ENCODE results near the gene DNMT3B. TPM values are rescaled to one million over a fixed set of nuclear protein-coding genes. Genes with fewer than 3 reads are reported as not detected.

Gene DNMT3B
- polyA plus RNA-seq, 1 donor (not counting 4 experiments of a cell fraction or from before 2014, with no cell fraction given), result 1.1 TPM

- no peak for FAIRE-seq
- no peak for DNase-seq (ENCODE audit: low read depth, low spot score)
- Histone ChIP-seq H3K4me1 (ENCODE audit: control insufficient read depth, extremely low read depth, insufficient read depth, low read length) (no peaks in the 10 kb centered on the region), H3K9ac (ENCODE audit: control insufficient read depth, extremely low read depth, insufficient read depth, low read length) (no peak overlapping the region), H3K79me2 (ENCODE audit: control insufficient read depth, insufficient read depth, low read length) (peaks cover 84% of the 10 kb centered on the region), H3K9me1 (ENCODE audit: control insufficient read depth, extremely low read depth, insufficient read depth, low read length) (peaks cover 2% of the 10 kb centered on the region), H3K9me3 (ENCODE audit: control insufficient read depth, low read depth, low read length) (no peaks in the 10 kb centered on the region), H3K4me2 (ENCODE audit: control insufficient read depth, extremely low read depth, insufficient read depth, low read depth, low read length) (no peak overlapping the region), H3K4me3 (ENCODE audit: control insufficient read depth in 2 of 3, extremely low read depth in 1 of 3, insufficient read depth in 2 of 3, low read depth in 1 of 3, low read length in 3 of 3) (no peak overlapping the region), H2AFZ (ENCODE audit: control insufficient read depth, low read length) (no peak overlapping the region), H3K27me3 (ENCODE audit: control insufficient read depth, extremely low read depth, insufficient read depth, low read length) (no peaks in the 10 kb centered on the region), H4K20me1 (ENCODE audit: control insufficient read depth, extremely low read depth, insufficient read depth, low read length) (peaks cover 11% of the 10 kb centered on the region), H3K27ac (ENCODE audit: control insufficient read depth, insufficient read depth, low read length) (no peak overlapping the region), H3K36me3 (ENCODE audit: control insufficient read depth in 2 of 2, extremely low read depth in 1 of 2, insufficient read depth in 2 of 2, low read length in 2 of 2) (peaks cover 7 to 34% of the 10 kb centered on the region in 2 experiments)
- TF ChIP-seq EZH2 (IDR thresholded peaks at IDR 0.05; ENCODE audit: low read length) (no peak), CTCF (optimal IDR thresholded peaks at IDR 0.05 in 1 of 3, IDR thresholded peaks at IDR 0.05 in 1 of 3, conservative IDR thresholded peaks at IDR 0.05 in 1 of 3; ENCODE audit: extremely low read depth in 1 of 3, insufficient read depth in 2 of 3, low read length in 3 of 3) (no peak)
- dilution Hi-C loops (cut with MboI; ENCODE audit: extremely low pct_ligation_motif_present, low sequenced_read_pairs), result no loop called here
Observed at GRCh38 chr20:32830437-32830836, 68.3 kb downstream of the DNMT3B start.

GRCh38 chr20:32831982-32832381 is 69.8 kb downstream of the DNMT3B start:
- peaks cover 12% of the 10 kb centered on the region for H4K20me1 ChIP-seq (ENCODE audit: control insufficient read depth, extremely low read depth, insufficient read depth, low read length)
- no peaks in the 10 kb centered on the region for H3K4me1 ChIP-seq (ENCODE audit: control insufficient read depth, extremely low read depth, insufficient read depth, low read length)
- H2AFZ ChIP-seq (ENCODE audit: control insufficient read depth, low read length), result no peak overlapping the region
- DNase-seq (ENCODE audit: low read depth, low spot score) (no peak), FAIRE-seq (no peak)
- H3K4me2 ChIP-seq (ENCODE audit: control insufficient read depth, extremely low read depth, insufficient read depth, low read depth, low read length), result no peak overlapping the region
- H3K27ac ChIP-seq (ENCODE audit: control insufficient read depth, insufficient read depth, low read length), result no peak overlapping the region
- H3K9ac ChIP-seq (ENCODE audit: control insufficient read depth, extremely low read depth, insufficient read depth, low read length), result no peak overlapping the region
- H3K9me3 ChIP-seq (ENCODE audit: control insufficient read depth, low read depth, low read length), result no peaks in the 10 kb centered on the region
- H3K27me3 ChIP-seq (ENCODE audit: control insufficient read depth, extremely low read depth, insufficient read depth, low read length), result no peaks in the 10 kb centered on the region
- H3K9me1 ChIP-seq (ENCODE audit: control insufficient read depth, extremely low read depth, insufficient read depth, low read length), result peaks cover 2% of the 10 kb centered on the region
- H3K36me3 ChIP-seq (ENCODE audit: control insufficient read depth in 2 of 2, extremely low read depth in 1 of 2, insufficient read depth in 2 of 2, low read length in 2 of 2), result peaks cover 9 to 30% of the 10 kb centered on the region in 2 experiments
- no peak for TF ChIP-seq EZH2 (IDR thresholded peaks at IDR 0.05; ENCODE audit: low read length)
- no peak for TF ChIP-seq CTCF (optimal IDR thresholded peaks at IDR 0.05 in 1 of 3, IDR thresholded peaks at IDR 0.05 in 1 of 3, conservative IDR thresholded peaks at IDR 0.05 in 1 of 3; ENCODE audit: extremely low read depth in 1 of 3, insufficient read depth in 2 of 3, low read length in 3 of 3)
- no peak overlapping the region for H3K4me3 ChIP-seq (ENCODE audit: control insufficient read depth in 2 of 3, extremely low read depth in 1 of 3, insufficient read depth in 2 of 3, low read depth in 1 of 3, low read length in 3 of 3)
- peaks cover 79% of the 10 kb centered on the region for H3K79me2 ChIP-seq (ENCODE audit: control insufficient read depth, insufficient read depth, low read length)
- dilution Hi-C loops (cut with MboI; ENCODE audit: extremely low pct_ligation_motif_present, low sequenced_read_pairs), result no loop called here
